MCF 10A (cell line): ENCODE data around the gene AMHR2. TPM values are rescaled to one million over a fixed set of nuclear protein-coding genes. Genes with fewer than 3 reads are reported as not detected.

Experiments
- BruUV-seq: library from RNA; stranded (reverse); fragments of 400-500 nt; replicated peaks from 2 replicates; lab custom pipeline; 2021; lab: Mats Ljungman, UMichigan
- CTCF ChIA-PET: fragments of 300-600 bp; sonication (Branson Sonifier 250); formaldehyde crosslinking; extraction: SDS; loops from one replicate; lab custom pipeline; 2021; ENCODE audit warnings: antibody characterized with exemption, inconsistent platforms; lab: Yijun Ruan, JAX
- POLR2A ChIA-PET: fragments of 300-600, 350-650 bp; sonication (Branson Sonifier 250); formaldehyde crosslinking; extraction: SDS; loops from one replicate; lab custom pipeline; 2020; ENCODE audit warnings: antibody characterized with exemption, inconsistent platforms; lab: Yijun Ruan, JAX
- DNase-seq: peaks from one replicate; pipeline ENCODE4 v3.0.0-alpha.2; 2018; ENCODE audit not compliant: unreplicated experiment
- H3K27ac Mint-ChIP-seq: one replicate; pipeline ENCODE4 v1.8.0; 2022; ENCODE audit warnings: mild to moderate bottlenecking, low read depth, mixed read lengths; ENCODE audit not compliant: unreplicated experiment
- H3K27me3 Mint-ChIP-seq: one replicate; pipeline ENCODE4 v1.8.0; 2022; ENCODE audit warnings: mixed read lengths; ENCODE audit not compliant: insufficient read depth, unreplicated experiment
- H3K36me3 Mint-ChIP-seq: one replicate; pipeline ENCODE4 v1.8.0; 2022; ENCODE audit warnings: mild to moderate bottlenecking, moderate library complexity, mixed read lengths; ENCODE audit not compliant: insufficient read depth, unreplicated experiment
- H3K4me1 Mint-ChIP-seq: one replicate; pipeline ENCODE4 v1.8.0; 2022; ENCODE audit warnings: mixed read lengths; ENCODE audit not compliant: insufficient read depth, unreplicated experiment
- H3K4me3 Mint-ChIP-seq: one replicate; pipeline ENCODE4 v1.8.0; 2022; ENCODE audit warnings: mild to moderate bottlenecking, moderate library complexity, mixed read lengths; ENCODE audit not compliant: unreplicated experiment
- H3K9me3 Mint-ChIP-seq: one replicate; pipeline ENCODE4 v1.8.0; 2022; ENCODE audit warnings: mixed read lengths; ENCODE audit not compliant: unreplicated experiment
- intact Hi-C: fragments of 100-400 bp; cut with micrococcal nuclease; formaldehyde crosslinking; loops from 2 replicates; pipeline ENCODE4 v1.14.1; 2022
- total RNA-seq: library from RNA; stranded (reverse); gene quantifications from 2 replicates; pipeline ENCODE4 v1.2.3, GENCODE V29; 2022
- TF ChIP-seq, protein P1 (sequence below): fragments of 200-600 bp; IDR thresholded peaks from one replicate; pipeline ENCODE4 v1.8.0; 2022; ENCODE audit warnings: antibody characterized with exemption, mild to moderate bottlenecking; ENCODE audit not compliant: unreplicated experiment

Gene AMHR2
- total RNA-seq, 1 experiment from 2014 or later: not detected

DNA sequence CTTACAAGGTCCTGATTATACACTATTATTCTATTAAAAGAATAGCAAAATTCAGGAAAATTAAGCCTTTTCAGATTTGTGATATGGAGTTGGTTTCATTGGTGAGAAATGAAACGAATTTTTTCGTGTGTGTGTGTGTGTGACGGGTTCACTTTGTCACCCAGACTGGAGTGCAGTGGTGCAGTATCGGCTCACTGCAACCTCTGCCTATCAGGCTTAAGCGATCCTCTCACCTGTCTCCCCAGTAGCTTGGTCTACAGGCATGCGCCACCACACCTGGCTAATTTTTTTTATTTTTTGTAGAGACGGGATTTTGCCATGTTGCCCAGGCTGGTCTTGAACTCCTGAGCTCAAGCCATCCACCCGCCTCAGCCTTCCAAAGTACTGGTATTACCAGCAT lies 37.9 kb downstream of the AMHR2 start:
- TF ChIP-seq, protein P1, sequence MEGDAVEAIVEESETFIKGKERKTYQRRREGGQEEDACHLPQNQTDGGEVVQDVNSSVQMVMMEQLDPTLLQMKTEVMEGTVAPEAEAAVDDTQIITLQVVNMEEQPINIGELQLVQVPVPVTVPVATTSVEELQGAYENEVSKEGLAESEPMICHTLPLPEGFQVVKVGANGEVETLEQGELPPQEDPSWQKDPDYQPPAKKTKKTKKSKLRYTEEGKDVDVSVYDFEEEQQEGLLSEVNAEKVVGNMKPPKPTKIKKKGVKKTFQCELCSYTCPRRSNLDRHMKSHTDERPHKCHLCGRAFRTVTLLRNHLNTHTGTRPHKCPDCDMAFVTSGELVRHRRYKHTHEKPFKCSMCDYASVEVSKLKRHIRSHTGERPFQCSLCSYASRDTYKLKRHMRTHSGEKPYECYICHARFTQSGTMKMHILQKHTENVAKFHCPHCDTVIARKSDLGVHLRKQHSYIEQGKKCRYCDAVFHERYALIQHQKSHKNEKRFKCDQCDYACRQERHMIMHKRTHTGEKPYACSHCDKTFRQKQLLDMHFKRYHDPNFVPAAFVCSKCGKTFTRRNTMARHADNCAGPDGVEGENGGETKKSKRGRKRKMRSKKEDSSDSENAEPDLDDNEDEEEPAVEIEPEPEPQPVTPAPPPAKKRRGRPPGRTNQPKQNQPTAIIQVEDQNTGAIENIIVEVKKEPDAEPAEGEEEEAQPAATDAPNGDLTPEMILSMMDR: no peak
- DNase-seq: no peak
- H3K27me3 Mint-ChIP-seq: no peaks in the 10 kb centered on the region
- no peak overlapping the region for H3K27ac Mint-ChIP-seq
- peaks cover 34% of the 10 kb centered on the region for H3K4me1 Mint-ChIP-seq
- ChIA-PET POLR2A (interaction anchor here (1.1 to 5.3 kb wide), 2 partner anchors 13 to 32 kb away, joined by 4 to 25 read pairs; no protein-coding TSS in a partner anchor), CTCF (interaction anchor here (1.2 kb wide), 1 partner anchor 8 kb away, joined by 5 read pairs; no protein-coding TSS in a partner anchor)
- peaks cover 100% of the 10 kb centered on the region for H3K36me3 Mint-ChIP-seq
- H3K9me3 Mint-ChIP-seq: no peaks in the 10 kb centered on the region
- intact Hi-C loops: no loop called here
- BruUV-seq: no TSS peak
- H3K4me3 Mint-ChIP-seq: no peak overlapping the region

DNA sequence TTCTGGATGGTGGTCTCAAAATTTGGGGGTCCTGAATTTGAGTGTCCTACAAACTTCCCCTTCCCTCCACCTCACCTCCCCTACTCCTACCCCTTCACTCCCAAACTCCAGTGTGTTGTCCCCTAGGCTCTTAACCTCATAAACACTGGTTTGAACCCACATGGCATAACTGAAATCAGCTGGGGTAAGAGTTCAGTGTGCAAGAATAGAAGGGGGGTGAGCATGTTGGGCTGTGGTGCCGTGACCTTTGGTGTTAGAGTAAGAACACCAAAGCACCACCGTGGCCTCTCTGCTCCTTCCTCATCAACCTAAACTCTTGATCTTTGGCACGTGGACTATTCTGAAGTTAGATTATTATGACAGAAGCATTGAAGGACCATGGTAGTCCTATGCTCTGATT lies 39.3 kb downstream of the AMHR2 start:
- ChIA-PET POLR2A (interaction anchor here (0.6 to 5.3 kb wide), 4 partner anchors 9 to 115 kb away, joined by 3 to 25 read pairs (median 4); no protein-coding TSS in a partner anchor), CTCF (no interaction called here)
- TF ChIP-seq, protein P1: no peak
- no TSS peak for BruUV-seq
- Mint-ChIP-seq H3K27me3 (no peaks in the 10 kb centered on the region), H3K4me3 (no peak overlapping the region), H3K4me1 (peaks cover 40% of the 10 kb centered on the region), H3K36me3 (peaks cover 100% of the 10 kb centered on the region), H3K27ac (no peak overlapping the region), H3K9me3 (no peaks in the 10 kb centered on the region)
- intact Hi-C loops: no loop called here
- DNase-seq: no peak

DNA sequence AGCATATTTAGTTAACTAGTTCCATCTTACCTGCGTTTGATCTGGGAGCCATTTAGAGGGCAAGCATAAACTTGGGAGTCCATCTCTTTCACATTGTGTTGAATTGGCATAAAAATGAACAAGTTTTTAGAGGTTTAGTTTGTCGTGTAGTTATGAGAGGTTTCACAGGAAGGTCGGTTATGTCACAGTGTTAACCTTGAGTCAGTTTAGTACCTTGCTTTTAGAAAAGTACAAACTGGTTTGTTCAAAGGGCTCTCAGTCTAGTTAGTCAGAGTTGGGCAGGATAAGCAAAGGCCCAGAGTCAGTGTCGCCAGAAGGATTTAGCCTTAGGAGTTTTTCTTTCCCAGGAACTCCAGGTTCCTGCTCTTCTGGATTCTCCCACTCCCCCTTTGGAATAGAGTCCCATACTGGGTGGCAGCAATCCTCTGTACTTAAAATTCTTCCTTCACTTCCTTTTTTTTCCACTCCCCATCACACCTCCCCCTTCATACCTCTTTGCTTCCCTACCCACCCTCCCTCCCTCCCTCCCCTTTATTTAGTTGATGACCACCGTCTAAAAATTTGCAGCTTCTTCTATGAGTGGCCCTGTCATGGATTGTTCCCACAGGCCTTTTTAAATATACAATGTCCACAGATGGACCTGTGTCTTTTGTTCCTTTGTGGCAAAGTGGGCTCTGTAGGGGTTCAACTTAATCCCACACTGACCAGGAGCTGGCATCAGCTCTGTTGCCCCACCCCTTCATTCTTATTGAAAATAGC lies 40.3 kb downstream of the AMHR2 start:
- Mint-ChIP-seq H3K27ac (no peak overlapping the region), H3K36me3 (peaks cover 100% of the 10 kb centered on the region), H3K27me3 (no peaks in the 10 kb centered on the region), H3K4me1 (peaks cover 40% of the 10 kb centered on the region), H3K4me3 (no peak overlapping the region), H3K9me3 (no peaks in the 10 kb centered on the region)
- ChIA-PET CTCF (interaction anchor here (0.6 to 1.1 kb wide), 4 partner anchors 11 to 1185 kb away, joined by 3 to 4 read pairs (median 3); no protein-coding TSS in a partner anchor), POLR2A (interaction anchor here (0.8 to 5.3 kb wide), 3 partner anchors 9 to 11 kb away, joined by 3 to 25 read pairs (median 4); no protein-coding TSS in a partner anchor)
- no peak for DNase-seq
- TF ChIP-seq, protein P1: no peak
- intact Hi-C loops: no loop called here
- no TSS peak for BruUV-seq

DNA sequence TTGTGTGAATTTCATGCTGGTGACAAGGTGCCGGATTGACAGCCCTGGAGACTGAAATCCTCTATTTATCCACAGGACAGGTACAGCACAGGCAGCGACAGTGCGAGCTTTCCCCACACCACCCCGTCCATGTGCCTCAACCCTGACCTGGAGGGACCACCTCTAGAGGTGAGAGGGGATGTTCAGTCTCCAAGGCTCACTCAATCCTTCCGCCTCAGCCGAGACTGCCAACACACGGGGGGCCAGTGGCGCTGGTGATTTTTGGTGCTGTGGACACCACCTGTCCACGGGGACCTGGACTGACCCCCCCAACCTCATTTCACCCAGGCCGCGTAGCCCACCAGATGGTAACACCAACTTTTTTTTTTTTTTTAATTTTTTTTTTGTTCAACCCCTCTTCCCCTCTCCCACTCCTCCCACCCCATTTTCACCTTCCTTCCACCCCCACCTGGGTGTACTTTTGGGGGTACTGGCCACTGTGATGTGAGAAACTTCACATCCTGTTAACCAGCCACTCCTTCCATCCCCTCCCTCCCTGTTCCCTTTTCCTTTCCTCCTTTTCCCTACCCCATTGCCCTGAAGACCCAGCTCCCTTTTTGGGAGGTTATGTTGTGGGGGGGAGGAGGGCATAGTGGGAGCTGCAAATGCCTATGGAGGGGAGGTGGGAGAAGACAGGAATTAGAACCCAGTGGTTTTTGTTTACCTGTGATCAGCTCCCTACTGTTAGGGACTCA lies 41.2 kb downstream of the AMHR2 start:
- intact Hi-C loops: no loop called here
- no peak for DNase-seq
- BruUV-seq: no TSS peak
- ChIA-PET POLR2A (interaction anchor here (0.8 to 5.3 kb wide), 4 partner anchors 8 to 11 kb away, joined by 3 to 25 read pairs (median 4); no protein-coding TSS in a partner anchor), CTCF (interaction anchor here (0.6 to 1.7 kb wide), 5 partner anchors 11 to 1186 kb away, joined by 3 to 4 read pairs (median 3); no protein-coding TSS in a partner anchor)
- Mint-ChIP-seq H3K4me3 (no peak overlapping the region), H3K27ac (no peak overlapping the region), H3K27me3 (no peaks in the 10 kb centered on the region), H3K36me3 (peaks cover 100% of the 10 kb centered on the region), H3K9me3 (no peaks in the 10 kb centered on the region), H3K4me1 (peaks cover 40% of the 10 kb centered on the region)
- TF ChIP-seq, protein P1: no peak
